ENCODE measurements around the gene SERTAD4.
A peak's percentile ranks its signal among the peaks of the same experiment; 100 is the strongest.

The SERTAD4 gene

DNA sequence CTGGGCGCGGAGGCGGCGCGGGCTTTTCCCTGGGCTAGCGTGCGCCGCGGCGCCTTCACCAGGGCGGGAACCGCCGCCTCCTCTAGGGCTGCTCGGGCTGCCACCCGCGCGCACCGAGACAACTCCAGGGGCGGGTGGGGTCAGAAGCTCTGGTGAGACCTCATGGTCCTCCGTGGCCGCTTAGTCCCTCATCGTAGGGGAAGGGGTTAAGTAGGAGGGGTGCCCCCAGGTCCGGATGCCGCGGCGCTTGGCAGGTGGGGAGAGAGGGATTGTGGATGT, 559 bp downstream of the SERTAD4 start:
- TF ChIP-seq YY1 (IDR thresholded peaks at IDR 0.05; ENCODE audit: low read depth) (no peak), CREB1 (IDR thresholded peaks at IDR 0.05; ENCODE audit: low read depth) (no peak), NFIC (IDR thresholded peaks at IDR 0.05) (no peak), EGR1 (IDR thresholded peaks at IDR 0.05) (no peak), USF1 (IDR thresholded peaks at IDR 0.05) (no peak), TAF1 (IDR thresholded peaks at IDR 0.05; ENCODE audit: low read depth) (no peak), CEBPB (IDR thresholded peaks at IDR 0.05) (no peak), TCF12 (IDR thresholded peaks at IDR 0.05; ENCODE audit: low read depth) (no peak), REST (IDR thresholded peaks at IDR 0.05; ENCODE audit: low read depth) (no peak), ZBTB7A (IDR thresholded peaks at IDR 0.05; ENCODE audit: low read depth) (no peak), FOXM1 (IDR thresholded peaks at IDR 0.05; ENCODE audit: borderline replicate concordance, low read depth) (no peak), TEAD4 (IDR thresholded peaks at IDR 0.05) (no peak), RAD21 (IDR thresholded peaks at IDR 0.05; ENCODE audit: low read depth) (no peak)
- TF ChIP-seq, protein P1, sequence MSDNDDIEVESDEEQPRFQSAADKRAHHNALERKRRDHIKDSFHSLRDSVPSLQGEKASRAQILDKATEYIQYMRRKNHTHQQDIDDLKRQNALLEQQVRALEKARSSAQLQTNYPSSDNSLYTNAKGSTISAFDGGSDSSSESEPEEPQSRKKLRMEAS (IDR thresholded peaks at IDR 0.05): no peak

- TF ChIP-seq NFIC (IDR thresholded peaks at IDR 0.05): no peak
- TF ChIP-seq EP300 (IDR thresholded peaks at IDR 0.05; ENCODE audit: borderline replicate concordance): peak; percentile 2; the same call in 1 of the 2 replicates
- no peak for TF ChIP-seq USF1 (IDR thresholded peaks at IDR 0.05)
- no peak for TF ChIP-seq CEBPB (IDR thresholded peaks at IDR 0.05)
- no peak for TF ChIP-seq TAF1 (IDR thresholded peaks at IDR 0.05; ENCODE audit: low read depth)
- TF ChIP-seq REST (IDR thresholded peaks at IDR 0.05; ENCODE audit: low read depth): no peak
- TF ChIP-seq TEAD4 (IDR thresholded peaks at IDR 0.05): peak; percentile 62
- TF ChIP-seq, protein P1 (IDR thresholded peaks at IDR 0.05): peak; percentile 33; the same call in 1 of the 2 replicates
- no peak for TF ChIP-seq RAD21 (IDR thresholded peaks at IDR 0.05; ENCODE audit: low read depth)
- no peak for TF ChIP-seq FOXM1 (IDR thresholded peaks at IDR 0.05; ENCODE audit: borderline replicate concordance, low read depth)
- no peak for TF ChIP-seq CREB1 (IDR thresholded peaks at IDR 0.05; ENCODE audit: low read depth)
- no peak for TF ChIP-seq ZBTB7A (IDR thresholded peaks at IDR 0.05; ENCODE audit: low read depth)
- peak; percentile 61 for TF ChIP-seq EGR1 (IDR thresholded peaks at IDR 0.05)
- TF ChIP-seq TCF12 (IDR thresholded peaks at IDR 0.05; ENCODE audit: low read depth): peak; percentile 31; the same call in 1 of the 2 replicates
- TF ChIP-seq YY1 (IDR thresholded peaks at IDR 0.05; ENCODE audit: low read depth): no peak
Measured at GRCh38 chr1:210233495-210234328, 1.1 kb downstream of the SERTAD4 start.

DNA sequence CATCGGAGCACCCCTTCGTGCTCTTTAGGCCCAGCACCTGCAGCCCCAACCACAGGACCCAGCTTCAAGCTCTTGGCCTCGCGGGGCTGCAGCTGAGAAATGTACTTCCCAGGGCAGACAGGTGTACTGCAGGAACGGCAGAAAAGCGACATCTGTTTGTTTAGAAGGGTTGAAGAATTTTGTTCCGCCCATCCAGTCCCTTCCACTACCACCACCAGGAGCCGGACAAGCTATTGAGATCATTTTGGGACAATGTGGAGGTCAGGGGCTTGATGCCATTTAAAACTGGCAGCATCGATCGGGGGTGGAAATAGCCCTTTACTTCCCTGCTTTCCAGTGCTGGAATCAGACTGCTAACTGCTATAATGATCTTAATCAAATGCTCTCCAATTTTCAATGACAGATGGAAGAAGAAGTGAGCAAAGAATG, 1.7 kb downstream of the SERTAD4 start:
- TF ChIP-seq TEAD4 (IDR thresholded peaks at IDR 0.05) (no peak), TAF1 (IDR thresholded peaks at IDR 0.05; ENCODE audit: low read depth) (no peak), NFIC (IDR thresholded peaks at IDR 0.05) (no peak), CREB1 (IDR thresholded peaks at IDR 0.05; ENCODE audit: low read depth) (no peak), ZBTB7A (IDR thresholded peaks at IDR 0.05; ENCODE audit: low read depth) (no peak), FOXM1 (IDR thresholded peaks at IDR 0.05; ENCODE audit: borderline replicate concordance, low read depth) (no peak), CEBPB (IDR thresholded peaks at IDR 0.05) (no peak), TCF12 (IDR thresholded peaks at IDR 0.05; ENCODE audit: low read depth) (no peak), REST (IDR thresholded peaks at IDR 0.05; ENCODE audit: low read depth) (no peak), EP300 (IDR thresholded peaks at IDR 0.05; ENCODE audit: borderline replicate concordance) (no peak), RAD21 (IDR thresholded peaks at IDR 0.05; ENCODE audit: low read depth) (no peak), USF1 (IDR thresholded peaks at IDR 0.05) (no peak), YY1 (IDR thresholded peaks at IDR 0.05; ENCODE audit: low read depth) (no peak)
- TF ChIP-seq, protein P1 (IDR thresholded peaks at IDR 0.05): no peak
